ENCODE measurements around the gene ATOX1.

GRCh38 chr5:151772846-151773561 is 14.6 kb upstream of the ATOX1 start:
- TF ChIP-seq EZH2 (IDR thresholded peaks at IDR 0.05; ENCODE audit: borderline replicate concordance, insufficient read depth, low read depth, low read length, poor library complexity, severe bottlenecking) (no peak), CTCF (IDR thresholded peaks at IDR 0.05) (no peak)

Data from B cell (primary cell).